GM21526 (cell line): ENCODE data around the gene ACTR3C.

Source experiments
- ATAC-seq: cut with Tn5 transposase; IDR thresholded peaks from one replicate; pipeline ENCODE4 v1.9.1; 2021; ENCODE audit warnings: moderate library complexity; ENCODE audit not compliant: unreplicated experiment, low FRiP score

Gene ACTR3C

GRCh38 chr7:150359622-150360362 is 36.4 kb upstream of the ACTR3C start:
- ATAC-seq, result no peak

- ATAC-seq, result no peak
Observed at GRCh38 chr7:150358988-150359621, 35.8 kb upstream of the ACTR3C start.

GRCh38 chr7:150358433-150358832 is 35.1 kb upstream of the ACTR3C start:
- ATAC-seq, result no peak

GRCh38 chr7:150357771-150358427 is 34.6 kb upstream of the ACTR3C start:
- no peak for ATAC-seq

GRCh38 chr7:150357270-150357669 is 33.9 kb upstream of the ACTR3C start:
- ATAC-seq, result no peak

- ATAC-seq, result no peak
Observed at GRCh38 chr7:150356265-150356897, 33.0 kb upstream of the ACTR3C start.

- no peak for ATAC-seq
Observed at GRCh38 chr7:150355666-150356059, 32.3 kb upstream of the ACTR3C start.

GRCh38 chr7:150351587-150352194 is 28.3 kb upstream of the ACTR3C start:
- ATAC-seq, result no peak

- no peak for ATAC-seq
Observed at GRCh38 chr7:150346922-150347321, 23.6 kb upstream of the ACTR3C start.

GRCh38 chr7:150345012-150345411 is 21.7 kb upstream of the ACTR3C start:
- no peak for ATAC-seq

- no peak for ATAC-seq
Observed at GRCh38 chr7:150344299-150344698, 21.0 kb upstream of the ACTR3C start.

GRCh38 chr7:150343225-150343624 is 19.9 kb upstream of the ACTR3C start:
- ATAC-seq, result no peak

GRCh38 chr7:150342121-150342408 is 18.7 kb upstream of the ACTR3C start:
- no peak for ATAC-seq

GRCh38 chr7:150341263-150342120 is 18.1 kb upstream of the ACTR3C start, which contains the start of gene RARRES2:
Gene RARRES2 (minus strand): TSS chr7:150341629. CDS start chr7:150340609, 1,020 bp downstream.
- no peak for ATAC-seq

GRCh38 chr7:150340875-150341262 is 17.5 kb upstream of the ACTR3C start:
- ATAC-seq, result no peak

GRCh38 chr7:150340024-150340749 is 16.8 kb upstream of the ACTR3C start:
- no peak for ATAC-seq

GRCh38 chr7:150339409-150339809 is 16.1 kb upstream of the ACTR3C start:
- ATAC-seq, result no peak

- no peak for ATAC-seq
Observed at GRCh38 chr7:150338166-150338829, 15.0 kb upstream of the ACTR3C start.

- ATAC-seq, result no peak
Observed at GRCh38 chr7:150337659-150338081, 14.3 kb upstream of the ACTR3C start.
